Aorta (tissue), 5 donors: Measurements from ENCODE around the gene TRIM67. TPM values are rescaled to one million over a fixed set of nuclear protein-coding genes. Genes with fewer than 3 reads are reported as not detected.
"Not testable (repeated sequence)": the region's sequence is repeated elsewhere in the genome, so short reads cannot be mapped to it uniquely, and the experiment has no call there.

ENCODE experiments used
- ATAC-seq: fragments of 200-7000 bp; cut with Tn5 transposase; one replicate; pipeline ENCODE4 v1.9.1; 2022; ENCODE audit warnings: moderate library complexity; ENCODE audit not compliant: low FRiP score
- DNase-seq, 2 donors: peaks; one replicate each; pipeline ENCODE4 v3.0.0-alpha.2; 2020
- H3K27ac ChIP-seq, 2 donors: one replicate each; pipeline ENCODE4 v1.5.1; 2013; ENCODE audit warnings: low read length in 2 of 2, mild to moderate bottlenecking in 2 of 2, moderate library complexity in 2 of 2, control low read depth in 1 of 2, inconsistent platforms in 1 of 2, low read depth in 1 of 2
- H3K27me3 ChIP-seq, 2 donors: one replicate each; pipeline ENCODE4 v1.6.1; 2013; ENCODE audit warnings: control low read depth in 1 of 2, low read length in 1 of 2, mild to moderate bottlenecking in 1 of 2, moderate library complexity in 1 of 2; ENCODE audit not compliant: insufficient read depth in 2 of 2, control insufficient read depth in 1 of 2
- H3K36me3 ChIP-seq, 2 donors: one replicate each; pipeline ENCODE4 v1.6.1; 2013; ENCODE audit warnings: control low read depth in 1 of 2, low read length in 1 of 2, mild to moderate bottlenecking in 1 of 2; ENCODE audit not compliant: insufficient read depth in 2 of 2, control insufficient read depth in 1 of 2
- H3K4me1 ChIP-seq, 2 donors: one replicate each; pipeline ENCODE4 v1.6.1; 2013; ENCODE audit warnings: low read length in 2 of 2, control low read depth in 1 of 2, mild to moderate bottlenecking in 1 of 2, moderate library complexity in 1 of 2; ENCODE audit not compliant: insufficient read depth in 2 of 2, control insufficient read depth in 1 of 2
- H3K4me3 ChIP-seq, 2 donors: one replicate each; pipeline ENCODE4 v1.5.1; 2013; ENCODE audit warnings: low read length in 2 of 2, control low read depth in 1 of 2, mild to moderate bottlenecking in 1 of 2
- H3K9me3 ChIP-seq: one replicate; pipeline ENCODE4 v1.6.1; 2013; ENCODE audit warnings: mild to moderate bottlenecking, low read length; ENCODE audit not compliant: control insufficient read depth
- WGBS, 2 donors: extraction: QIAGEN DNeasy Blood & Tissue Kit; methylation state at CpG; one replicate each; pipeline ENCODE4 v1.1.7; 2013; 5-methylcytosine and 5-hydroxymethylcytosine counted together
- intact Hi-C, 2 donors: fragments of 100-400 bp; cut with DNase I; formaldehyde crosslinking; loops; one replicate each; pipeline versions ENCODE4 v1.14.2 to v1.15.0; 2022
- polyA plus RNA-seq, 2 donors: library from polyadenylated mRNA; stranded (reverse); fragments of 200-250 nt; gene quantifications; one replicate each; pipeline ENCODE4 v1.2.3, GENCODE V29; 2013
- total RNA-seq, 2 donors: library from RNA; stranded (reverse); fragmentation: NEBNext Ultra II Directional; extraction: Animal tissue kit (Norgen Biotek cat#: 25700); gene quantifications; one replicate each; pipeline ENCODE4 v1.2.1, GENCODE V29; 2021
- donor health status: healthy with polysubstance abuse.
- donor health status: Bipolar disorder and iron deficiency.
- donor health status: DM: no; HTN: no; CAD: no.
- donor health status: DM: no; HTN: no; CAD: no.
- donor health status: DM: yes; HTN: yes; CAD: no.

TRIM67 gene
- total and polyA plus RNA-seq, 4 donors, result under 0.01 TPM; not detected in 3

DNA sequence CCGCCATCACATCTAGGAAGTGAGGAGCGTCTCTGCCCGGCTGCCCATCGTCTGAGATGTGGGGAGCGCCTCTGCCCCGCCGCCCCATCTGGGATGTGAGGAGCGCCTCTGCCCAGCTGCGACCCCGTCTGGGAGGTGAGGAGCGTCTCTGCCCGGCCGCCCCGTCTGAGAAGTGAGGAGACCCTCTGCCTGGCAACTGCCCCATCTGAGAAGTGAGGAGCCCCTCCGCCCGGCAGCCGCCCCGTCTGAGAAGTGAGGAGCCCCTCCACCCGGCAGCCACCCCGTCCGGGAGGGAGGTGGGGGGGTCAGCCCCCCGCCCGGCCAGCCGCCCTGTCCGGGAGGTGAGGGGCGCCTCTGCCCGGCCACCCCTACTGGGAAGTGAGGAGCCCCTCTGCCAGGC is 33.4 kb upstream of the TRIM67 start:
- H3K27ac ChIP-seq, H3K36me3 ChIP-seq, H3K27me3 ChIP-seq, H3K9me3 ChIP-seq, H3K4me1 ChIP-seq, ATAC-seq, DNase-seq, intact Hi-C loops, H3K4me3 ChIP-seq: not testable (repeated sequence)
- WGBS, 2 donors, result 88 to 90% methylated on average over 10 to 27 of the region's 27 CpGs

DNA sequence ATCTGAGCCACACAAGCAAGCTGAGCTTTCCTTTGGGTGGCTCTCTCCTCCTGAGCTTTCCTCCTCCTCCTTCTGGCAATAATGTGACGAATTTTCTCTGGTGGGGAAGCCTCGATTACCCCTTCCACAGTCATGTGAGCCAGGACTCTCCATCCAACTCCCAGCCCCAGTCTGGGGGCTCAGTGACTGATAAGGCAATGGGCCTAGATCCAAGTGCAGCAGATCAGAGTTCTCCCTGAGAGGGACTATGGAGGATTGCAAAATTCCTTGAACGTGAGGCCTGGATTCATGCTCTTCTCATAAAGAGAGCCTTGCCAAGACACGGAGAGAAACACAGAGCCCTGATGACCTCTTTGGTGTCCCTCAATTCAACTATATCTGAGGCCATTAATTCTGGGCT is 31.3 kb upstream of the TRIM67 start:
- no peak for ATAC-seq
- 33 to 37% methylated on average over 4 of the region's 4 CpGs for WGBS, 2 donors
- no peaks in the 10 kb centered on the region for H3K4me1 ChIP-seq
- H3K27me3 ChIP-seq, result no peaks in the 10 kb centered on the region
- no peak for DNase-seq
- H3K9me3 ChIP-seq, result peaks cover 1% of the 10 kb centered on the region
- intact Hi-C loops, result no loop called here
- no peak overlapping the region for H3K4me3 ChIP-seq
- H3K27ac ChIP-seq, result no peak overlapping the region
- no peaks in the 10 kb centered on the region for H3K36me3 ChIP-seq

DNA sequence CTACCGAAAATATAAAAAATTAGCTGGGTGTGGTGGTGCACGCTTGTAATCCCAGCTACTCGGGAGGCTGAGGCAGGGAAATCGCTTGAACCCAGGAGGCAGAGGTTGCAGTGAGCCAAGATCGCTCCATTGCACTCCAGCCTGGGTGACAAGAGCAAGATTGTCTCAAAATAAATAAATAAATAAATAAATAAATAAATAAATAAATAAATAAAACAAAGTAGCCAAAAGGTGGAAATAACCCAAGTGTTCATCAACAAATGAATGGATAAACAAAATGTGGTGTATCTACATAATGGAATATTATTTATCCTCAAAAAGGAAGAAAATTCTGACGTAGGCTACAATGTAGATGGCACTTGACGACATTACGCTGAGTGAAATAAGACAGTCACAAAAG is 29.3 kb upstream of the TRIM67 start:
- H3K4me3 ChIP-seq, intact Hi-C loops, H3K36me3 ChIP-seq, H3K27ac ChIP-seq, DNase-seq, H3K27me3 ChIP-seq, H3K4me1 ChIP-seq, ATAC-seq, H3K9me3 ChIP-seq: not testable (repeated sequence)
- WGBS, 2 donors, result 97 to 98% methylated on average over 8 of the region's 8 CpGs

DNA sequence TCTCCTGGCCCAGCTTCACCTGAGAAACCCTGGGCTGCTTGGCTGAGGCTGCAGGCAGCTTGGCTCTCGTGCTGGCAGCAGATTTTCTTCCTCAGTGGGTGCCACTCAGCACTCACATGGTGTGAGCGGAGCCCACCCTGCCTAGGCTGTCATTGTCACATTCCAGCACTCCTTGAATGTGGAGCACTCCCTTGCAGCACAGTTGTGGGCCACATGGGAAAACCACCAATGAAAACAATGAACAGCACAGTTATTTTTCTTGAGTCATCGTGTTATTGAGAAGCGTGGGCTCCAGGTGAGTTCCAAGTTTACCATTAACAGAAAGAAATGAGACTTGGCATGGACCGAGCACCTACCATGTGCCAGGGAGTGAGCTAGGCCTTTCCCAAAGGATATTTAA is 27.2 kb upstream of the TRIM67 start:
- intact Hi-C loops, result no loop called here
- Histone ChIP-seq H3K4me3 (no peak overlapping the region), H3K27ac (no peak overlapping the region), H3K9me3 (no peaks in the 10 kb centered on the region), H3K4me1 (peaks cover 1 to 7% of the 10 kb centered on the region in 2 donors), H3K36me3 (no peaks in the 10 kb centered on the region), H3K27me3 (no peaks in the 10 kb centered on the region)
- 35 to 42% methylated on average over 5 of the region's 5 CpGs for WGBS, 2 donors
- ATAC-seq (no peak), DNase-seq (no peak)

DNA sequence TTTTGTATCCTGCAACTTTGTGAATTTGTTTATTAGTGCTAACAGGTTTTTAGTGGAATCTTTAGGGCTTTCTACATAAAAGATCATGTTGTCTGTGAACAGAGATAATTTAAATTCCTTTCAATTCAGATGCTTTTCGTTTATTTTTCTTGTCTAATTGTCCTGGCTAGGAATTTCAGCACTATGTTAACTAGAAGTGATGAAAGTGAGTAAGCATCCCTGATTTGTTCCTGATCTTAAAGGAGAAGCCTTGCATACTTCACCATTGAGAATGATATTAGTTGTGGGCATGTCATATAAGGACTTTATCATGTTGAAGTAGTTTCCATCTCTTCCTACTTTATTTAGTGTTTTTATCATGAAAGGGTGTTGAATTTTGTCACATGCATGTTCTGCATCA is 23.6 kb upstream of the TRIM67 start:
- Histone ChIP-seq H3K4me3 (no peak overlapping the region), H3K27me3 (no peaks in the 10 kb centered on the region), H3K9me3 (peaks cover 4% of the 10 kb centered on the region), H3K27ac (no peak overlapping the region), H3K4me1 (peaks cover 8% of the 10 kb centered on the region in 2 donors), H3K36me3 (no peaks in the 10 kb centered on the region)
- DNase-seq (no peak), ATAC-seq (no peak)
- intact Hi-C loops, result no loop called here
- WGBS, 2 donors, result 63 to 69% methylated on average over 1 of the region's 1 CpG

DNA sequence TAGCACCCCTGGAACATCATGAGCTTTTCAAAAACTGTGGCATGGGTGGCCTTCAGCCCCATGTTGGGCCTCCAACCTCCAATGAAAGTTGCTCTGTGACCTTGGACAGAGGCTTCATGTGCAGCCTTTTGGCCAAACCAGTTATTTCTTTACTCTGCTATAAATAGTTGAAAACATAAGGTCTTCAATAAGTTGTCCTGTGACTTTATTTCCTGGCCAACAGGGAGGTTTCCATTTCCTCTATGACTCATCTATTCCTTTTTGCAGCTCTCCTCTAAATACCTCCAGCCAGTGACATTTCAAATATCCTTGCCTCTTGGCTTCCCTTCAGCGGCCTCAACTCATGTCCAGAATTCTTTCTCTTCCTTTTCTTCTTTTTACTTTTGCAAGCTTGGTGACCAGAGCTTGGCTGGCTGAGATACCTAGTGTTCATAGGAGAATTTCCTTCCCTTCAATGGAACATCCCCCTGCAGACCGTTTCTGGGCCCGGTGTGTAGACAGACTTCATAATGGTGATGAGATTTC is 22.7 kb upstream of the TRIM67 start:
- Histone ChIP-seq H3K27ac (no peak overlapping the region), H3K4me3 (no peak overlapping the region), H3K36me3 (no peaks in the 10 kb centered on the region), H3K4me1 (peaks cover 8% of the 10 kb centered on the region in 2 donors), H3K9me3 (peaks cover 4% of the 10 kb centered on the region), H3K27me3 (no peaks in the 10 kb centered on the region)
- intact Hi-C loops, result no loop called here
- WGBS, 2 donors, result 48 to 60% methylated on average over 3 of the region's 3 CpGs
- no peak for DNase-seq
- no peak for ATAC-seq

DNA sequence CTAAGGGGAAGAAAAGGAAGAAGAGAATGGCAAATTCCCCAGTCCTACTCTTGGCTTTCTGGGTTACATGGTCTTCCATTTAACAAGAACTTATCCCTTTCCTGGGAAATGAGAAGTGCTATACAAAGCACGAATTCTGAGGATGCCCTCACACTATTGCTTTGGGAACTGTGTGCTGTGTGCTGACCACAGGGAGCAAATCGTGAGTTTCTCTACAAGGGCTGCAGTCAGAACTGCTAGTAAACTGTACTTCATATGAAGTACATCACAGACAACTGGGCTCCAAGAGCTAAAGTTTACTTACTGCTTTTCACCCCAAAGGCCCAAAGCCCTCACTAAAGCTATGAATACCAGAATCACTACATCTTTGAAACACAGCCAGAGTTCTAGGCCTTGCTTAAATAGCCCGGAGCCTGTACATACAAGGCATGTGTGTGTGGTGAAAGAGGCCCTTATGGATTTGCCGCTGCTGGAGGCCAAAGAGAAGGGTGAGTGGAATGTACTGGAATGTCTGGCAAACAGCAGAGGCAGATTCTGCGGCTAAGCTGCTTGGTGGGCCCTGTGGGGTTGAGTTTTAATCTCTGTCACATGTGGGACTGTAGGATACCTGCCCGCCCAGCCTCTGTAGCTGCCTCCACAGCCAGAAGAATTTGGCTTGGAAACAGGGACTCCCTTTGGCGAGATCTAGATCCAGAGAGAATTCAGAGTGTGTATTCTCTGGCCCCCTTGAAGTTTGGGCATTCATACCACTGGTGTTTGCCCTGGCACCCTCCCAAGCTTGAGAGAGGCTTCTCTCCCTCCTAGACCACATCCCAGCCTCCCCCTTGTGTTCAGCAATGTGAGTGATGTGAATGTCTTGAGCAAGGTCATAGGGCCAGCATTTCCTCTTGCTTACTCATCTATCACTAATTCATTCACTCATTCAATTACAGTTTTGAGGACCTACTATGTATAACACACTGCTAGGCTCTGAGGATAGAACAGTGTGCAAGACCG is 21.9 kb upstream of the TRIM67 start:
- ATAC-seq (no peak), DNase-seq (no peak)
- H3K36me3 ChIP-seq, result no peaks in the 10 kb centered on the region
- no peaks in the 10 kb centered on the region for H3K27me3 ChIP-seq
- no peak overlapping the region for H3K27ac ChIP-seq
- intact Hi-C loops, result no loop called here
- no peak overlapping the region for H3K4me3 ChIP-seq
- peaks cover 8% of the 10 kb centered on the region in 2 donors for H3K4me1 ChIP-seq
- 26 to 29% methylated on average over 8 of the region's 8 CpGs for WGBS, 2 donors
- H3K9me3 ChIP-seq, result peaks cover 4% of the 10 kb centered on the region

DNA sequence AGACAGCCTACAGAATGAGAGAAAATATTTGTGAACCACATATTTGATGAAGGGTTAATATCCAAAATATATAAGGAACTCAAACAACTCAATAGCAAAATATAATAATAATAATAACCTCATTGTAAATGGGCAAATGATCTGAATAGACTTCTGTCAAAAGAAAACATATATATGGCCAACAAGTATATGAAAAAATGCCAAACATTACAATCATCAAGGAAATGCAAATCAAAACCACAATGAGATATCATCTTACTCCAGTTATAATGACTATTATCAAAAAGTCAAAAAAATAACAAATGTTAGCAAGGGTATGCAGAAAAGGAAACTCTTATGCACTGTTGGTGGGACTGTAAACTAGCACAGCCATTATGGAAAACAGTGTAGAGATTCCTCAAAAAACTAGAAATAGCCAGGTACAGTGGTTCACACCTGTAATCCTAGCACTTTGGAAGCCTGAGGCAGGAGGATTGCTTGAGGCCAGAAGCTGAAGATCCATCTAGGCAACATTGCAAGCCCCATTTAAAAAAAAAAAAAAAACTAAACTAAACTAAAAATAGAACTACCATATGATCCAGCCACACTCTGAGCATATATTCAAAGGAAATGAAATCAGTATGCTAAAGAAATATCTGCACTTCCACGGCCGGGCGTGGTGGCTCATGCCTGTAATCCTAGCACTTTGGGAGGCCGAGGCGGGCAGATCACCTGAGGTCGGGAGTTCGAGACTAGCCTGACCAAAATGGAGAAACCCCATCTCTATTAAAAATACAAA is 17.3 kb upstream of the TRIM67 start:
- Histone ChIP-seq H3K4me1 (peaks cover 2 to 7% of the 10 kb centered on the region in 2 donors), H3K4me3 (no peak overlapping the region), H3K36me3 (no peaks in the 10 kb centered on the region), H3K27me3 (no peaks in the 10 kb centered on the region), H3K27ac (no peak overlapping the region), H3K9me3 (peaks cover 4% of the 10 kb centered on the region)
- no peak for ATAC-seq
- 59 to 68% methylated on average over 7 of the region's 7 CpGs for WGBS, 2 donors
- DNase-seq, result no peak
- intact Hi-C loops, result no loop called here
